Measurements from ENCODE around the gene DEFB129. TPM values are rescaled to one million over a fixed set of nuclear protein-coding genes. Genes with fewer than 3 reads are reported as not detected.

The DEFB129 gene
- total and polyA plus RNA-seq, 10 of the 15 experiments (the other 5 are each of a cell fraction or from before 2014, with no cell fraction given), result not detected

- peak; percentile 91 to 94 (median 94) for TF ChIP-seq CTCF (IDR thresholded peaks at IDR 0.05 in 2 of 3, conservative IDR thresholded peaks at IDR 0.05 in 1 of 3; ENCODE audit: control insufficient read depth in 2 of 3, extremely low read depth in 1 of 3, insufficient read depth in 1 of 3, low read depth in 3 of 3, low read length in 3 of 3)
- no peak for TF ChIP-seq RBBP5 (conservative IDR thresholded peaks at IDR 0.05)
- no peak for TF ChIP-seq JUNB (IDR thresholded peaks at IDR 0.05)
- TF ChIP-seq POLR2AphosphoS5 (IDR thresholded peaks at IDR 0.05; ENCODE audit: low read length), result peak; percentile 60; the same call in 1 of the 2 replicates
- peak; percentile 28; the same call in 1 of the 2 replicates for TF ChIP-seq HDGF (IDR thresholded peaks at IDR 0.05)
- no peak for TF ChIP-seq ZNF384 (IDR thresholded peaks at IDR 0.05; ENCODE audit: borderline replicate concordance, low read depth, low read length)
- no peak for TF ChIP-seq MXI1 (IDR thresholded peaks at IDR 0.05; ENCODE audit: low read depth, low read length)
- no peak for TF ChIP-seq JUND (IDR thresholded peaks at IDR 0.05; ENCODE audit: low read depth, low read length)
- no peak for TF ChIP-seq BCL3 (IDR thresholded peaks at IDR 0.05; ENCODE audit: borderline replicate concordance, insufficient read depth, low read depth, low read length, poor library complexity, severe bottlenecking)
- TF ChIP-seq PBX3 (IDR thresholded peaks at IDR 0.05; ENCODE audit: insufficient replicate concordance, low read depth, low read length), result peak; percentile 77
- 0 out of 2 replicates have a peak, but pooled peaks have one; percentile 31 for TF ChIP-seq MLLT1 (IDR thresholded peaks at IDR 0.05)
- TF ChIP-seq PRDM15 (CRISPR knock-in tag; IDR thresholded peaks at IDR 0.05), result no peak
- no peak for TF ChIP-seq YBX1 (IDR thresholded peaks at IDR 0.05)
- no peak for TF ChIP-seq SIN3A (IDR thresholded peaks at IDR 0.05; ENCODE audit: low read depth, low read length)
These were observed 39.8 kb downstream of the DEFB129 start (continued) for GRCh38 chr20:266596-267562.

Measured in GM12878 (cell line).